Transverse colon (tissue), 4 donors: ENCODE data around the gene CIAO1. TPM values are rescaled to one million over a fixed set of nuclear protein-coding genes. Genes with fewer than 3 reads are reported as not detected.

Source experiments
- DNase-seq: peaks from one replicate; pipeline ENCODE4 v3.0.0-alpha.2; 2019
- H3K27ac ChIP-seq, 4 donors: fragments of 200-600 bp; sonication (generic); 2 replicates each; pipeline ENCODE4 v1.5.1; 2016 to 2018; ENCODE audit warnings: inconsistent platforms in 4 of 4
- H3K27me3 ChIP-seq: fragments of 200-600 bp; sonication (generic); 2 replicates; pipeline ENCODE4 v1.5.1; 2017; ENCODE audit warnings: inconsistent platforms
- H3K36me3 ChIP-seq, 4 donors: fragments of 200-600 bp; sonication (generic); 2 replicates each; pipeline ENCODE4 v1.5.1; 2017 to 2019; ENCODE audit warnings: inconsistent platforms in 4 of 4
- H3K4me1 ChIP-seq, 4 donors: fragments of 200-600 bp; sonication (generic); 2 replicates each; pipeline ENCODE4 v1.5.1; 2017 to 2020; ENCODE audit warnings: inconsistent platforms in 4 of 4
- H3K4me3 ChIP-seq, 4 donors: fragments of 200-600 bp; sonication (generic); 1 replicate in 1 of 4; 2 replicates in 3 of 4; pipeline versions ENCODE4 v1.5.1 to v1.6.1; 2017 to 2019; ENCODE audit warnings: inconsistent platforms in 4 of 4
- H3K9me3 ChIP-seq, 2 donors: fragments of 200-600 bp; sonication (generic); 2 replicates each; pipeline ENCODE4 v1.5.1; 2017 to 2019; ENCODE audit warnings: inconsistent platforms in 2 of 2
- EP300 ChIP-seq: sonication (generic); formaldehyde crosslinking; IDR thresholded peaks from one replicate; pipeline ENCODE4 v1.6.1; 2017; ENCODE audit warnings: antibody characterized with exemption, low read depth
- POLR2A ChIP-seq: fragments of 450-650 bp; IDR thresholded peaks from one replicate; pipeline ENCODE4 v1.6.1; 2016; ENCODE audit warnings: antibody characterized with exemption, mild to moderate bottlenecking, moderate library complexity
- POLR2AphosphoS5 ChIP-seq, 3 donors: sonication (generic); formaldehyde crosslinking; IDR thresholded peaks; one replicate each; pipeline ENCODE4 v1.6.1; 2016; ENCODE audit warnings: antibody characterized with exemption in 3 of 3
- WGBS, 2 donors: methylation state at CpG; one replicate each; pipeline ENCODE4 v1.1.5; 2018; ENCODE audit warnings: low coverage in 1 of 2; 5-methylcytosine and 5-hydroxymethylcytosine counted together
- in situ Hi-C, 4 donors: fragments of 200-750 bp; cut with MboI; loops; one replicate each; pipeline versions ENCODE4 v1.15.0 to v1.15.1; 2017; ENCODE audit warnings: low sequenced_read_pairs in 3 of 4, low pct_ligation_motif_present in 1 of 4, low pct_unique_long_range_greater_than_20kb in 1 of 4
- intact Hi-C: fragments of 100-400 bp; cut with DNase I; formaldehyde crosslinking; loops from one replicate; pipeline ENCODE4 v1.15.1; 2023; ENCODE audit warnings: low total_unique reads
- total RNA-seq, 4 donors: library from RNA; depleted of rRNA; stranded (reverse); fragments of >200 nt; gene quantifications; one replicate each; pipeline ENCODE4 v1.1.0, GENCODE V29; 2016
- TF ChIP-seq, protein P1 (sequence below), 5 experiments: fragments of 200-600 bp in 3 of 5; fragments of 450-650 bp in 2 of 5; sonication (generic) in 3 of 5; IDR thresholded peaks; 1 replicate in 2 of 5; 2 replicates in 3 of 5; pipeline ENCODE4 v1.5.1; 2016 to 2017; ENCODE audit warnings: antibody characterized with exemption in 5 of 5, inconsistent platforms in 3 of 5, mild to moderate bottlenecking in 2 of 5, moderate library complexity in 1 of 5

The CIAO1 gene
- total RNA-seq, 4 donors from 2014 or later, result 114 to 220 (median 143) TPM

DNA sequence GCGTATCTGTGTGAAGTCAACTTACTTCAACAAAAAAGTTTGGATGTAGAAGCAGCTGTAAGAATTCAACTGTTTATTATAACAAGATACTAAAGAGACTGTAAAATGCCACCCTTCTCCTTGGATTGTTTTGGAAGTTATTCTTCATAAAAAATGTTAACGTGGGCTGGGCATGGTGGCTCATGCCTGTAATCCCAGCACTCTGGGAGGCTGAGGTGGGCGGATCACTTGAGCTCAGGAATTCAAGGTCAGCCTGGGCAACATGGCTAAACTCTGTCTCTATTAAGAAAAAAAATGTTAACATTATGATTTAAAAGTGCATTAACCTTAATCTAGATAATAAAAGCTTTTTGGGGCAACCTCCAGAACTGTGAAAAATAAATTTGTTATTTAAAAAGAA is 7.7 kb downstream of the CIAO1 start:
- Histone ChIP-seq H3K36me3 (peaks cover 0 to 72% (median 34%) of the 10 kb centered on the region in 4 donors), H3K27me3 (no peaks in the 10 kb centered on the region), H3K9me3 (no peaks in the 10 kb centered on the region), H3K4me1 (no peaks in the 10 kb centered on the region), H3K4me3 (no peak overlapping the region), H3K27ac (no peak overlapping the region)
- in situ Hi-C loops, result loop anchor here in 1 of 4 donors (25.0 kb wide), 1 partner anchor 261 kb away; no protein-coding TSS in a partner anchor
- TF ChIP-seq, protein P1, sequence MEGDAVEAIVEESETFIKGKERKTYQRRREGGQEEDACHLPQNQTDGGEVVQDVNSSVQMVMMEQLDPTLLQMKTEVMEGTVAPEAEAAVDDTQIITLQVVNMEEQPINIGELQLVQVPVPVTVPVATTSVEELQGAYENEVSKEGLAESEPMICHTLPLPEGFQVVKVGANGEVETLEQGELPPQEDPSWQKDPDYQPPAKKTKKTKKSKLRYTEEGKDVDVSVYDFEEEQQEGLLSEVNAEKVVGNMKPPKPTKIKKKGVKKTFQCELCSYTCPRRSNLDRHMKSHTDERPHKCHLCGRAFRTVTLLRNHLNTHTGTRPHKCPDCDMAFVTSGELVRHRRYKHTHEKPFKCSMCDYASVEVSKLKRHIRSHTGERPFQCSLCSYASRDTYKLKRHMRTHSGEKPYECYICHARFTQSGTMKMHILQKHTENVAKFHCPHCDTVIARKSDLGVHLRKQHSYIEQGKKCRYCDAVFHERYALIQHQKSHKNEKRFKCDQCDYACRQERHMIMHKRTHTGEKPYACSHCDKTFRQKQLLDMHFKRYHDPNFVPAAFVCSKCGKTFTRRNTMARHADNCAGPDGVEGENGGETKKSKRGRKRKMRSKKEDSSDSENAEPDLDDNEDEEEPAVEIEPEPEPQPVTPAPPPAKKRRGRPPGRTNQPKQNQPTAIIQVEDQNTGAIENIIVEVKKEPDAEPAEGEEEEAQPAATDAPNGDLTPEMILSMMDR (IDR thresholded peaks at IDR 0.05), result no peak
- TF ChIP-seq POLR2AphosphoS5 (IDR thresholded peaks at IDR 0.05), result no peak
- no peak for TF ChIP-seq EP300
- no peak for TF ChIP-seq POLR2A
- WGBS, 2 donors, result 68 to 73% methylated on average over 3 of the region's 3 CpGs
- intact Hi-C loops, result no loop called here
- DNase-seq, result no peak

DNA sequence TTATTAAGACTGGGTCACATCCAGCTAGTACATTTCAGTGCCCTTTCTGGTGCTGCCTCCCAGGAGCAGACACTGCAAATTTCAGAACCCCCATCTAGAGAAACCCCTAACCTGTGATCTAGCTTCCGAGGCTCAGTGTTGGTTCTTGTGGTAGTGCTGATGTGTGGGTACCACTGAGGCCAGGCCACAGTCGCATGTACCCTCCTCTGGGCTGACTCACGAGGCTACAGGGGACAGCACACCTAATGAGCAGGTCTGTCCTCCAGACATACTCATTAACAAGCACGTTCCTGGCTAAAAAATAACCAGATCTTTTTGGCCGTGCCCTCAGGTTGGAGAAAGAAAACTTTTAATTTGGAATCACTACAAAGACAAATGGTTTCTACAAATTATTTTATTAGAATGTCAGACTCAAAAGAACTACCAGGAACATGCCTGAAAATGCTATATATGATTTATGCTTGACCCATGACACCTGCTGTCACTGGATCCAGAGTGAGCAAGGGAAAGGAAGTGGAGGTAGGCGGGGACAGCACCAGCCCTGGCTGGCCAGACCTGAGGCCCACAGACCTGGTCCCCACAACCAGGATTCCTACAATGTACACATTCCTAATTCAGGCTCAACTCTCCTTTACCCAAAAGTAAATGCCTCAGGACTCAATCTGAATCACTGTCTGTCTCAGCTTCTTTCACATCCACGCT is 8.5 kb downstream of the CIAO1 start:
- intact Hi-C loops (no loop called here), in situ Hi-C loops (loop anchor here in 1 of 4 donors (25.0 kb wide), 1 partner anchor 262 kb away; no protein-coding TSS in a partner anchor)

DNA sequence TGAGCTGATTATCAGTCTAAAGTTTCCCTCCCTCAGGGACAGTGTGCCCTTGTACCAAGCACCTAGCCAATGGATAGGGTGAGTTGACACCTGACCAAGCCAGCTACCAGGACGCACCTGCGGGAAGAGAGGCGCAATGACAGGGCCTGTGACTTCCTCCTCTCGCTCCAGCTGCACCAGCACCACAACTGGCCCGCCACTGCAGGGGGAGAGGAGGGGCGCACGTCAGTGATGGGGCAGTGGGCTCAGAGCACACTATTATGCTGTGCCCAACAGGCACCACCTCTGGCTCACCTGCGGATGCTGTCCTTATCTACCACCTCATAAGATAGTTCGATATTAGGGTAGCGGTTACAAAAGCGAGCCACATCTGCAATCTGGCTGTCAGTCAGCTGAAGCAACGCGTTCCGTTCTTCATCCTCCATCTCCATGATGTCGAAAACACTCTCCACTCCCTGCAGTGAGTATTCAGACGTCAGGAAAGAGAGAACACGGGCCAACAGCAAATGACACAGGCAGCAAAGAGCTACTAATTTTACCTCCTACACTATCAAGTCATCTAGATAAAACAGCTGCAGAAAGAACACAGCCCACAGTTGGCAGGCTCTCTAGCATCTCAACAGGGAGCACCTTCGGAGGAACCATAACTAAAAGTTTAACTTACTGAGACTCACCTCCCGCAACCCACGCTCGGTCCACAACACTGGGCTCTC is 10.9 kb downstream of the CIAO1 start:
- H3K27ac ChIP-seq, result no peak overlapping the region
- no peaks in the 10 kb centered on the region for H3K4me1 ChIP-seq
- no peak overlapping the region for H3K4me3 ChIP-seq
- DNase-seq, result no peak
- WGBS, 2 donors, result 95 to 100% methylated on average over 1 to 19 of the region's 21 CpGs
- peaks cover 0 to 84% (median 35%) of the 10 kb centered on the region in 4 donors for H3K36me3 ChIP-seq
- H3K27me3 ChIP-seq, result no peaks in the 10 kb centered on the region
- intact Hi-C loops (no loop called here), in situ Hi-C loops (no loop called here)
- no peak for TF ChIP-seq POLR2A
- TF ChIP-seq, protein P1 (IDR thresholded peaks at IDR 0.05), result no peak
- no peak for TF ChIP-seq EP300
- TF ChIP-seq POLR2AphosphoS5 (IDR thresholded peaks at IDR 0.05), result no peak
- H3K9me3 ChIP-seq, result no peaks in the 10 kb centered on the region

More for the DNA sequence above, 8.5 kb downstream of the CIAO1 start:
- H3K4me1 ChIP-seq, result no peaks in the 10 kb centered on the region
- no peaks in the 10 kb centered on the region for H3K9me3 ChIP-seq
- H3K27me3 ChIP-seq, result no peaks in the 10 kb centered on the region
- no peak for DNase-seq
- TF ChIP-seq POLR2AphosphoS5 (IDR thresholded peaks at IDR 0.05), result no peak
- no peak for TF ChIP-seq POLR2A
- TF ChIP-seq, protein P1 (IDR thresholded peaks at IDR 0.05), result no peak
- TF ChIP-seq EP300, result no peak
- WGBS, 2 donors, result 80 to 82% methylated on average over 2 to 7 of the region's 7 CpGs
- H3K36me3 ChIP-seq, result peaks cover 0 to 74% (median 36%) of the 10 kb centered on the region in 4 donors
- no peak overlapping the region for H3K27ac ChIP-seq
- H3K4me3 ChIP-seq, result no peak overlapping the region

DNA sequence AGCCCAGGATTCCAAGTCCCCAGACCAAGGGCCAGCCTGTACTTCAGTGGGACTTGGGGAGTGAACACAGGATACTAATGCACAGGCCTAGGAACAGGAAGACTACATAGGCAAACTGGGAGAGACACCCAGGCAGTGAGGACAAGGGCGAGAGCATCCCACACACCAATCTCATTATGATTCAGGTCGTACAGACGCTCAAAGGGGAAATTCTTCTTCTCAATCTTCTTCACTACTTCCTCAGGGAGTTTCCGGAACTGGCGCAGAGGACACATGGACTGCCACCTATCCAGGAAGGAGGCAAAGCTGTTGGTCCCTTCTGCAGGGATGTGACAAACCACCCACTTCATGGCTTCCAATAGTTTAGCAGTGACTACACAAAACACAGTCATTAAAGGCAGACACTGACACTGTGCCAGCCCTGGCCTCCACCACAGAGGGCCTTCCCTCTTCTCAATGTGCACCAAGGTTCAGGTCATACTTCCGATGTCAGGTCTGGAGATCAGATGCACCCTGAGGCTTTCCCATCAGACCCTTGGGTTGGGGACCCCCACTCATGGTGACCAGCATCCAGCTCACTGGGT is 21.3 kb downstream of the CIAO1 start:
- 80 to 88% methylated on average over 4 to 6 of the region's 6 CpGs for WGBS, 2 donors
- Histone ChIP-seq H3K27me3 (no peaks in the 10 kb centered on the region), H3K27ac (no peak overlapping the region), H3K4me1 (no peaks in the 10 kb centered on the region), H3K9me3 (no peaks in the 10 kb centered on the region), H3K36me3 (peaks cover 0 to 98% (median 46%) of the 10 kb centered on the region in 4 donors), H3K4me3 (no peak overlapping the region)
- intact Hi-C loops (no loop called here), in situ Hi-C loops (no loop called here)
- DNase-seq, result no peak
- TF ChIP-seq, protein P1 (IDR thresholded peaks at IDR 0.05), result no peak
- TF ChIP-seq EP300, result no peak
- TF ChIP-seq POLR2AphosphoS5 (IDR thresholded peaks at IDR 0.05), result no peak
- TF ChIP-seq POLR2A, result no peak
